ENCODE results near the gene KCNG1. TPM values are rescaled to one million over a fixed set of nuclear protein-coding genes. Genes with fewer than 3 reads are reported as not detected.

The KCNG1 gene
- total RNA-seq, result 7.8 and 10.5 TPM in 2 replicates
- long read RNA-seq, result 0 reads

GRCh38 chr20:51022803-51023616 is at the start of gene KCNG1:
KCNG1 (minus strand) TSS chr20:51023107; CDS start chr20:51010338, 12,769 bp downstream.
- H3K9me3 Mint-ChIP-seq (ENCODE audit: low read depth), result no peaks in the 10 kb centered on the region
- peaks cover 8% of the 10 kb centered on the region for H3K4me1 Mint-ChIP-seq (ENCODE audit: low read depth)
- no peaks in the 10 kb centered on the region for H3K36me3 Mint-ChIP-seq (ENCODE audit: insufficient read depth)
- peak; percentile 25 for TF ChIP-seq CTCF (IDR thresholded peaks at IDR 0.05; ENCODE audit: unreplicated experiment)
- H3K4me3 Mint-ChIP-seq (ENCODE audit: low read depth), result peak within 1 kb of the TSS; percentile 76
- H3K27me3 Mint-ChIP-seq, result peaks cover 64% of the 10 kb centered on the region
- no peak within 1 kb of the TSS for H3K27ac Mint-ChIP-seq
- DNase-seq (ENCODE audit: low spot score, unreplicated experiment), result peak; percentile 75

- Mint-ChIP-seq H3K27ac (no peak overlapping the region), H3K4me1 (ENCODE audit: low read depth) (peaks cover 8% of the 10 kb centered on the region), H3K27me3 (peaks cover 9% of the 10 kb centered on the region), H3K36me3 (ENCODE audit: insufficient read depth) (no peaks in the 10 kb centered on the region), H3K4me3 (ENCODE audit: low read depth) (no peak overlapping the region), H3K9me3 (ENCODE audit: low read depth) (peaks cover 5% of the 10 kb centered on the region)
- no peak for DNase-seq (ENCODE audit: low spot score, unreplicated experiment)
- no peak for TF ChIP-seq CTCF (IDR thresholded peaks at IDR 0.05; ENCODE audit: unreplicated experiment)
Measured at GRCh38 chr20:51070621-51071020, 47.7 kb upstream of the KCNG1 start.

- peaks cover 3% of the 10 kb centered on the region for H3K9me3 Mint-ChIP-seq (ENCODE audit: low read depth)
- H3K4me3 Mint-ChIP-seq (ENCODE audit: low read depth), result no peak overlapping the region
- peaks cover 8% of the 10 kb centered on the region for H3K4me1 Mint-ChIP-seq (ENCODE audit: low read depth)
- H3K27ac Mint-ChIP-seq, result no peak overlapping the region
- no peak for DNase-seq (ENCODE audit: low spot score, unreplicated experiment)
- H3K27me3 Mint-ChIP-seq, result peaks cover 3% of the 10 kb centered on the region
- TF ChIP-seq CTCF (IDR thresholded peaks at IDR 0.05; ENCODE audit: unreplicated experiment), result no peak
- no peaks in the 10 kb centered on the region for H3K36me3 Mint-ChIP-seq (ENCODE audit: insufficient read depth)
Measured at GRCh38 chr20:51067792-51068191, 44.9 kb upstream of the KCNG1 start.

- H3K27me3 Mint-ChIP-seq, result peaks cover 10% of the 10 kb centered on the region
- no peaks in the 10 kb centered on the region for H3K36me3 Mint-ChIP-seq (ENCODE audit: insufficient read depth)
- no peak overlapping the region for H3K27ac Mint-ChIP-seq
- DNase-seq (ENCODE audit: low spot score, unreplicated experiment), result no peak
- peaks cover 3% of the 10 kb centered on the region for H3K9me3 Mint-ChIP-seq (ENCODE audit: low read depth)
- no peak overlapping the region for H3K4me3 Mint-ChIP-seq (ENCODE audit: low read depth)
- no peak for TF ChIP-seq CTCF (IDR thresholded peaks at IDR 0.05; ENCODE audit: unreplicated experiment)
- peaks cover 8% of the 10 kb centered on the region for H3K4me1 Mint-ChIP-seq (ENCODE audit: low read depth)
Measured at GRCh38 chr20:51065615-51066014, 42.7 kb upstream of the KCNG1 start.

- Mint-ChIP-seq H3K4me3 (ENCODE audit: low read depth) (no peak overlapping the region), H3K27ac (no peak overlapping the region), H3K36me3 (ENCODE audit: insufficient read depth) (no peaks in the 10 kb centered on the region), H3K9me3 (ENCODE audit: low read depth) (peaks cover 3% of the 10 kb centered on the region), H3K27me3 (peaks cover 13% of the 10 kb centered on the region), H3K4me1 (ENCODE audit: low read depth) (peaks cover 8% of the 10 kb centered on the region)
- no peak for DNase-seq (ENCODE audit: low spot score, unreplicated experiment)
- no peak for TF ChIP-seq CTCF (IDR thresholded peaks at IDR 0.05; ENCODE audit: unreplicated experiment)
Measured at GRCh38 chr20:51064137-51064536, 41.2 kb upstream of the KCNG1 start.

All from progenitor cell of endocrine pancreas (in vitro differentiated cells).